ENCODE results near the gene SNX20. TPM values are rescaled to one million over a fixed set of nuclear protein-coding genes. Genes with fewer than 3 reads are reported as not detected.

SNX20 gene
- total RNA-seq, 4 donors from 2014 or later, result 0.20 to 4.3 (median 2.6) TPM

DNA sequence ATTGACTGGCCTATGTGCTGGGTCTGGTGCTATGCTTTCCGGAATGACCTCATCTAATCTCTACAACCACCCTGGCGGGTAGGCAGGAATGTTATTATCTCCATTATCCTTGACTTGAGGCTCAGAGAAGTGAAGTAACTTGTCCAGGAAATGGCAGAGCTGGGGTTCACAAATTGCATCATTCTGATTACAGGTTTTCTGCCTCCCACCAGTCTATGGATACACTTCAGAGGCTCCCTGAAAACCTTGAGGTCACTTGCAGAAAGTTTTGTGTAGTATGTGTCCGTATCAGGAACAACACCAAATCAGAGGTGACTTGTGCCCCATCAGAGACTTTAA lies 31.4 kb upstream of the SNX20 start:
- intact Hi-C loops (cut with DNase I; ENCODE audit: low total_unique reads) (no loop called here), in situ Hi-C loops (cut with MboI; ENCODE audit: low pct_ligation_motif_present in 1 of 4, low pct_unique_long_range_greater_than_20kb in 1 of 4, low sequenced_read_pairs in 3 of 4) (no loop called here)
- no peak for DNase-seq
- 83 to 91% methylated on average over 2 to 3 of the region's 3 CpGs for WGBS, 2 donors (ENCODE audit: low coverage in 1 of 2)
- H3K27ac ChIP-seq, result no peak overlapping the region
- no peaks in the 10 kb centered on the region for H3K36me3 ChIP-seq
- no peaks in the 10 kb centered on the region for H3K27me3 ChIP-seq
- no peaks in the 10 kb centered on the region for H3K9me3 ChIP-seq
- no peak overlapping the region for H3K4me3 ChIP-seq
- TF ChIP-seq EP300 (IDR thresholded peaks at IDR 0.05; ENCODE audit: low read depth) (no peak), POLR2AphosphoS5 (IDR thresholded peaks at IDR 0.05) (no peak), CTCF (IDR thresholded peaks at IDR 0.05) (no peak), POLR2A (IDR thresholded peaks at IDR 0.05) (no peak)
- no peaks in the 10 kb centered on the region for H3K4me1 ChIP-seq

DNA sequence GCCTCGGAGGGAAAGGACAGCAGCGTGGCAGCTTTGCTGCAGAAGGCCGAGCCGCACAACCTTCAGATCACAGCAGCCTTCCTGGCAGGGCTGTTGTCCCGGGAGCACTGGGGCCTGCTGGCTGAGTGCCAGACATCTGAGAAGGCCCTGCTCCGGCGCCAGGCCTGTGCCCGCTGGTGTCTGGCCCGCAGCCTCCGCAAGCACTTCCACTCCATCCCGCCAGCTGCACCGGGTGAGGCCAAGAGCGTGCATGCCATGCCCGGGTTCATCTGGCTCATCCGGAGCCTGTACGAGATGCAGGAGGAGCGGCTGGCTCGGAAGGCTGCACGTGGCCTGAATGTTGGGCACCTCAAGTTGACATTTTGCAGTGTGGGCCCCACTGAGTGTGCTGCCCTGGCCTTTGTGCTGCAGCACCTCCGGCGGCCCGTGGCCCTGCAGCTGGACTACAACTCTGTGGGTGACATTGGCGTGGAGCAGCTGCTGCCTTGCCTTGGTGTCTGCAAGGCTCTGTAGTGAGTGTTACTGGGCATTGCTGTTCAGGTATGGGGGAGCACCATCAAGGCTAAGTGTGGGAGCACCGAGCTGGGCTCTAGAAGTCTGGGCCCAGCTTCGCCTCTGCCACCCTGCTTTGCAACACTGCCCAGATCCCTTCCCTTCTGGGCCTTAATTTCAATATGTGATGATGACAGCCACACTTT lies 30.9 kb upstream of the SNX20 start:
- intact Hi-C loops (cut with DNase I; ENCODE audit: low total_unique reads), result no loop called here
- no peak for DNase-seq
- no peak overlapping the region for H3K27ac ChIP-seq

DNA sequence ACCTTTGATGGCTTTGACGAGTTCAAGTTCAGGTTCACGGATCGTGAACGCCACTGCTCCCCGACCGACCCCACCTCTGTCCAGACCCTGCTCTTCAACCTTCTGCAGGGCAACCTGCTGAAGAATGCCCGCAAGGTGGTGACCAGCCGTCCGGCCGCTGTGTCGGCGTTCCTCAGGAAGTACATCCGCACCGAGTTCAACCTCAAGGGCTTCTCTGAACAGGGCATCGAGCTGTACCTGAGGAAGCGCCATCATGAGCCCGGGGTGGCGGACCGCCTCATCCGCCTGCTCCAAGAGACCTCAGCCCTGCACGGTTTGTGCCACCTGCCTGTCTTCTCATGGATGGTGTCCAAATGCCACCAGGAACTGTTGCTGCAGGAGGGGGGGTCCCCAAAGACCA lies 29.9 kb upstream of the SNX20 start:
- Histone ChIP-seq H3K27me3 (no peaks in the 10 kb centered on the region), H3K36me3 (no peaks in the 10 kb centered on the region), H3K4me3 (no peak overlapping the region), H3K9me3 (no peaks in the 10 kb centered on the region), H3K4me1 (no peaks in the 10 kb centered on the region), H3K27ac (no peak overlapping the region)
- intact Hi-C loops (cut with DNase I; ENCODE audit: low total_unique reads), result no loop called here
- no peak for TF ChIP-seq POLR2A (IDR thresholded peaks at IDR 0.05)
- no peak for TF ChIP-seq POLR2AphosphoS5 (IDR thresholded peaks at IDR 0.05)
- no peak for TF ChIP-seq CTCF (IDR thresholded peaks at IDR 0.05)
- TF ChIP-seq EP300 (IDR thresholded peaks at IDR 0.05; ENCODE audit: low read depth), result no peak
- in situ Hi-C loops (cut with MboI; ENCODE audit: low pct_ligation_motif_present in 1 of 4, low pct_unique_long_range_greater_than_20kb in 1 of 4, low sequenced_read_pairs in 3 of 4), result no loop called here
- 96% methylated on average over 21 of the region's 21 CpGs; no CpG with 5 or more reads in 1 of the 2 donors for WGBS, 2 donors (ENCODE audit: low coverage in 1 of 2)
- no peak for DNase-seq

More for the DNA sequence above, 30.9 kb upstream of the SNX20 start:
- WGBS, 2 donors (ENCODE audit: low coverage in 1 of 2), result 90% methylated on average over 23 of the region's 25 CpGs; no CpG with 5 or more reads in 1 of the 2 donors
- no peaks in the 10 kb centered on the region for H3K4me1 ChIP-seq
- H3K27me3 ChIP-seq, result no peaks in the 10 kb centered on the region
- in situ Hi-C loops (cut with MboI; ENCODE audit: low pct_ligation_motif_present in 1 of 4, low pct_unique_long_range_greater_than_20kb in 1 of 4, low sequenced_read_pairs in 3 of 4), result no loop called here
- TF ChIP-seq POLR2AphosphoS5 (IDR thresholded peaks at IDR 0.05), result no peak
- TF ChIP-seq POLR2A (IDR thresholded peaks at IDR 0.05), result no peak
- TF ChIP-seq EP300 (IDR thresholded peaks at IDR 0.05; ENCODE audit: low read depth), result no peak
- no peak for TF ChIP-seq CTCF (IDR thresholded peaks at IDR 0.05)
- H3K4me3 ChIP-seq, result no peak overlapping the region
- H3K9me3 ChIP-seq, result no peaks in the 10 kb centered on the region
- no peaks in the 10 kb centered on the region for H3K36me3 ChIP-seq

GRCh38 chr16:50709980-50710379 lies 28.9 kb upstream of the SNX20 start:
- TF ChIP-seq EP300 (IDR thresholded peaks at IDR 0.05; ENCODE audit: low read depth), result no peak
- no peak for TF ChIP-seq POLR2AphosphoS5 (IDR thresholded peaks at IDR 0.05)
- no peak for TF ChIP-seq CTCF (IDR thresholded peaks at IDR 0.05)
- TF ChIP-seq POLR2A (IDR thresholded peaks at IDR 0.05), result no peak
- H3K27me3 ChIP-seq, result no peaks in the 10 kb centered on the region
- in situ Hi-C loops (cut with MboI; ENCODE audit: low pct_ligation_motif_present in 1 of 4, low pct_unique_long_range_greater_than_20kb in 1 of 4, low sequenced_read_pairs in 3 of 4) (no loop called here), intact Hi-C loops (cut with DNase I; ENCODE audit: low total_unique reads) (no loop called here)
- DNase-seq, result no peak
- no peaks in the 10 kb centered on the region for H3K36me3 ChIP-seq
- H3K9me3 ChIP-seq, result peaks cover 2 to 4% of the 10 kb centered on the region in 2 donors
- WGBS, 2 donors (ENCODE audit: low coverage in 1 of 2), result 88% methylated on average over 5 of the region's 5 CpGs; no CpG with 5 or more reads in 1 of the 2 donors
- no peak overlapping the region for H3K4me3 ChIP-seq
- no peak overlapping the region for H3K27ac ChIP-seq
- no peaks in the 10 kb centered on the region for H3K4me1 ChIP-seq

All from transverse colon (tissue), 4 donors.